SHP77 (cell line): ENCODE measurements around the gene TKFC.
"Not testable (repeated sequence)": the region's sequence is repeated elsewhere in the genome, so short reads cannot be mapped to it uniquely, and the experiment has no call there.

Experiments
- DNase-seq, 2 experiments: peaks; one replicate each; lab custom pipeline; 2025; lab: John Stamatoyannopoulos, UW

Gene TKFC

GRCh38 chr11:61369372-61370348, 36.6 kb downstream of the TKFC start:
- no peak for DNase-seq

- no peak for DNase-seq
Measured at GRCh38 chr11:61370349-61371005, 37.4 kb downstream of the TKFC start.

GRCh38 chr11:61372659-61373420, 39.8 kb downstream of the TKFC start:
- no peak for DNase-seq

- DNase-seq: no peak
Measured at GRCh38 chr11:61375761-61376108, 42.7 kb downstream of the TKFC start.

GRCh38 chr11:61377461-61378160, 44.6 kb downstream of the TKFC start:
- no peak for DNase-seq

- DNase-seq: no peak
Measured at GRCh38 chr11:61378713-61379313, 45.8 kb downstream of the TKFC start.

- DNase-seq: no peak
Measured at GRCh38 chr11:61380884-61381283, 47.9 kb downstream of the TKFC start.

GRCh38 chr11:61383859-61384258, 50.8 kb downstream of the TKFC start:
- not testable (repeated sequence) for DNase-seq

- peak; percentile 17 to 19 for DNase-seq
Measured at GRCh38 chr11:61384271-61385242, 51.5 kb downstream of the TKFC start.

- no peak for DNase-seq
Measured at GRCh38 chr11:61390161-61390560, 57.1 kb downstream of the TKFC start.

GRCh38 chr11:61392981-61393595, 60.1 kb downstream of the TKFC start:
- no peak for DNase-seq
